HCT116 (cell line): Measurements from ENCODE around the gene PPM1D. TPM values are rescaled to one million over a fixed set of nuclear protein-coding genes. Genes with fewer than 3 reads are reported as not detected.

Experiments used
- ATAC-seq: fragments of 200-7000 bp; cut with Tn5 transposase; 2 replicates; pipeline ENCODE4 v1.9.1; 2020; ENCODE audit warnings: mild to moderate bottlenecking, moderate library complexity
- BruUV-seq: library from RNA; stranded (reverse); fragments of 400-500 nt; replicated peaks from 2 replicates; lab custom pipeline; 2021; lab: Mats Ljungman, UMichigan
- CTCF ChIA-PET: fragments of 300-600 bp; sonication (Branson Sonifier 250); formaldehyde crosslinking; loops from one replicate; lab custom pipeline; 2021; ENCODE audit warnings: antibody characterized with exemption; lab: Charles Lee
- POLR2A ChIA-PET: fragments of 300-600, 350-600 bp; sonication (Branson Sonifier 250); formaldehyde crosslinking; loops from one replicate; lab custom pipeline; 2021; ENCODE audit warnings: antibody characterized with exemption; lab: Charles Lee
- RAD21 ChIA-PET, 2 experiments: fragments of 300-600 bp; sonication (Branson Sonifier 250); formaldehyde crosslinking; loops; one replicate each; lab custom pipeline; 2023; ENCODE audit warnings: low total read pairs in 2 of 2; ENCODE audit not compliant: uncharacterized antibody in 2 of 2, unreplicated experiment in 2 of 2, low non-redundant PET in 1 of 2; lab: Charles Lee
- DNase-seq: peaks from one replicate; pipeline ENCODE4 v3.0.0-alpha.2; 2010; ENCODE audit warnings: low read depth, low spot score
- H2AFZ ChIP-seq: fragments of 200-600 bp; shearing (Covaris generic), sonication (generic); 2 replicates; pipeline ENCODE4 v1.6.1; 2017; ENCODE audit warnings: low read depth, mixed run types, mixed read lengths, antibody characterized with exemption, low read length; ENCODE audit not compliant: poor library complexity, severe bottlenecking
- H3K27ac ChIP-seq: 2 replicates; pipeline ENCODE4 v1.5.1; 2012; ENCODE audit warnings: low read depth, low read length
- H3K27me3 ChIP-seq: fragments of 200-600 bp; sonication (generic); 2 replicates; pipeline ENCODE4 v1.6.1; 2016; ENCODE audit warnings: mixed run types, low read length, mixed read lengths; ENCODE audit not compliant: insufficient read depth
- H3K36me3 ChIP-seq, 2 experiments: fragments of 200-500 bp in 1 of 2; fragments of 200-600 bp in 1 of 2; sonication (Bioruptor generic) in 1 of 2; sonication (generic) in 1 of 2; 2 replicates each; pipeline versions ENCODE4 v1.5.1 to v1.6.1; 2014 to 2016; ENCODE audit warnings: low read length in 2 of 2, inconsistent platforms in 1 of 2, mixed read lengths in 1 of 2, mixed run types in 1 of 2; ENCODE audit not compliant: insufficient read depth in 2 of 2, control insufficient read depth in 1 of 2
- H3K4me1 ChIP-seq, 2 experiments: fragments of 200-600 bp in 1 of 2; sonication (generic) in 1 of 2; 2 replicates each; pipeline versions ENCODE4 v1.5.1 to v1.6.1; 2012 to 2017; ENCODE audit warnings: low read length in 2 of 2, inconsistent platforms in 1 of 2, mild to moderate bottlenecking in 1 of 2, mixed read lengths in 1 of 2, mixed run types in 1 of 2, moderate library complexity in 1 of 2; ENCODE audit not compliant: insufficient read depth in 2 of 2, control insufficient read depth in 1 of 2
- H3K4me2 ChIP-seq: fragments of 200-600 bp; sonication (generic); 2 replicates; pipeline ENCODE4 v1.6.1; 2017; ENCODE audit warnings: mixed run types, low read length, mixed read lengths
- H3K4me3 ChIP-seq, 2 experiments: fragments of 200-600 bp in 1 of 2; sonication (generic) in 1 of 2; replicated peaks in 1 of 2; 2 replicates each; pipeline ENCODE4 v1.5.1; 2011 to 2016; ENCODE audit warnings: low read length in 2 of 2, control low read depth in 1 of 2, low read depth in 1 of 2, mild to moderate bottlenecking in 1 of 2, mixed read lengths in 1 of 2, mixed run types in 1 of 2
- H3K79me2 ChIP-seq: fragments of 200-600 bp; sonication (generic); 2 replicates; pipeline ENCODE4 v1.6.1; 2017; ENCODE audit warnings: mild to moderate bottlenecking, mixed run types, low read length, moderate library complexity, mixed read lengths; ENCODE audit not compliant: insufficient read depth
- H3K9ac ChIP-seq: fragments of 200-600 bp; sonication (generic); 2 replicates; pipeline ENCODE4 v1.6.1; 2016; ENCODE audit warnings: low read length, mixed read lengths
- H3K9me2 ChIP-seq: fragments of 200-600 bp; sonication (generic), shearing (Covaris generic); 2 replicates; pipeline ENCODE4 v1.6.1; 2017; ENCODE audit warnings: mixed run types, mild to moderate bottlenecking, moderate library complexity; ENCODE audit not compliant: insufficient read depth
- H3K9me3 ChIP-seq, 2 experiments: fragments of 200-500 bp in 1 of 2; fragments of 200-600 bp in 1 of 2; sonication (Bioruptor generic) in 1 of 2; sonication (generic) in 1 of 2; 2 replicates each; pipeline ENCODE4 v1.6.1; 2014 to 2017; ENCODE audit warnings: low read length in 2 of 2, mixed read lengths in 2 of 2, inconsistent platforms in 1 of 2, low read depth in 1 of 2, mild to moderate bottlenecking in 1 of 2, mixed run types in 1 of 2, moderate library complexity in 1 of 2; ENCODE audit not compliant: control insufficient read depth in 1 of 2, insufficient read depth in 1 of 2
- H4K20me1 ChIP-seq: fragments of 200-600 bp; sonication (generic), shearing (Covaris generic); 2 replicates; pipeline ENCODE4 v1.6.1; 2017; ENCODE audit warnings: mixed run types, mild to moderate bottlenecking, moderate library complexity; ENCODE audit not compliant: insufficient read depth
- ELF1 ChIP-seq: IDR thresholded peaks from 2 replicates; pipeline ENCODE4 v1.6.1; 2012; ENCODE audit warnings: low read depth, borderline replicate concordance
- EZH2 ChIP-seq: fragments of 200-600 bp; sonication (generic); IDR thresholded peaks from 2 replicates; pipeline ENCODE4 v1.6.1; 2017; ENCODE audit warnings: antibody characterized with exemption, mixed run types
- EZH2phosphoT487 ChIP-seq: fragments of 200-600 bp; IDR thresholded peaks from 2 replicates; pipeline ENCODE4 v1.6.1; 2018; ENCODE audit warnings: antibody characterized with exemption, borderline replicate concordance
- JUND ChIP-seq: IDR thresholded peaks from 2 replicates; pipeline ENCODE4 v1.6.1; 2012
- POLR2AphosphoS5 ChIP-seq: IDR thresholded peaks from 2 replicates; pipeline ENCODE4 v1.6.1; 2011; ENCODE audit warnings: mild to moderate bottlenecking, low read depth, low read length, moderate library complexity
- RAD21 ChIP-seq: IDR thresholded peaks from 2 replicates; pipeline ENCODE4 v1.6.1; 2012; ENCODE audit warnings: low read depth, mild to moderate bottlenecking
- SIN3A ChIP-seq: IDR thresholded peaks from 2 replicates; pipeline ENCODE4 v1.6.1; 2012; ENCODE audit warnings: low read depth
- SP1 ChIP-seq: IDR thresholded peaks from 2 replicates; pipeline ENCODE4 v1.6.1; 2012; ENCODE audit warnings: low read depth
- SRF ChIP-seq: IDR thresholded peaks from 2 replicates; pipeline ENCODE4 v1.6.1; 2012; ENCODE audit warnings: low read depth
- ZFX ChIP-seq: fragments of 450-650 bp; IDR thresholded peaks from 2 replicates; pipeline ENCODE4 v1.6.1; 2017
- intact Hi-C: fragments of 100-400 bp; cut with micrococcal nuclease; formaldehyde crosslinking; loops from 2 replicates; pipeline ENCODE4 v1.10.0; 2022
- total RNA-seq: library from RNA; stranded (reverse); gene quantifications from one replicate; pipeline ENCODE4 v1.2.1, GENCODE V29; 2021; ENCODE audit not compliant: unreplicated experiment
- TF ChIP-seq, protein P1 (sequence below), 3 experiments: fragments of 200-600 bp in 1 of 3; sonication (generic) in 1 of 3; IDR thresholded peaks in 2 of 3; conservative IDR thresholded peaks in 1 of 3; 2 replicates each; pipeline ENCODE4 v1.5.1; 2012 to 2017; ENCODE audit warnings: low read depth in 2 of 3, low read length in 2 of 3, antibody characterized with exemption in 1 of 3, borderline replicate concordance in 1 of 3, control low read depth in 1 of 3, mild to moderate bottlenecking in 1 of 3, mixed read lengths in 1 of 3, mixed run types in 1 of 3, moderate library complexity in 1 of 3; ENCODE audit not compliant: insufficient read depth in 1 of 3
- TF ChIP-seq, protein P2 (sequence below): IDR thresholded peaks from 2 replicates; pipeline ENCODE4 v1.6.1; 2011; ENCODE audit warnings: mild to moderate bottlenecking, low read length, moderate library complexity; ENCODE audit not compliant: insufficient replicate concordance; ENCODE audit errors: extremely low read depth

The PPM1D gene
- total RNA-seq, 1 experiment from 2014 or later: 29.1 TPM

- no peak for TF ChIP-seq SP1
- no peak for TF ChIP-seq POLR2AphosphoS5
- no peak for TF ChIP-seq EZH2phosphoT487
- TF ChIP-seq, protein P1, sequence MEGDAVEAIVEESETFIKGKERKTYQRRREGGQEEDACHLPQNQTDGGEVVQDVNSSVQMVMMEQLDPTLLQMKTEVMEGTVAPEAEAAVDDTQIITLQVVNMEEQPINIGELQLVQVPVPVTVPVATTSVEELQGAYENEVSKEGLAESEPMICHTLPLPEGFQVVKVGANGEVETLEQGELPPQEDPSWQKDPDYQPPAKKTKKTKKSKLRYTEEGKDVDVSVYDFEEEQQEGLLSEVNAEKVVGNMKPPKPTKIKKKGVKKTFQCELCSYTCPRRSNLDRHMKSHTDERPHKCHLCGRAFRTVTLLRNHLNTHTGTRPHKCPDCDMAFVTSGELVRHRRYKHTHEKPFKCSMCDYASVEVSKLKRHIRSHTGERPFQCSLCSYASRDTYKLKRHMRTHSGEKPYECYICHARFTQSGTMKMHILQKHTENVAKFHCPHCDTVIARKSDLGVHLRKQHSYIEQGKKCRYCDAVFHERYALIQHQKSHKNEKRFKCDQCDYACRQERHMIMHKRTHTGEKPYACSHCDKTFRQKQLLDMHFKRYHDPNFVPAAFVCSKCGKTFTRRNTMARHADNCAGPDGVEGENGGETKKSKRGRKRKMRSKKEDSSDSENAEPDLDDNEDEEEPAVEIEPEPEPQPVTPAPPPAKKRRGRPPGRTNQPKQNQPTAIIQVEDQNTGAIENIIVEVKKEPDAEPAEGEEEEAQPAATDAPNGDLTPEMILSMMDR (IDR thresholded peaks at IDR 0.05 in 2 of 3, conservative IDR thresholded peaks at IDR 0.05 in 1 of 3; ENCODE audit: borderline replicate concordance in 1 of 3, insufficient read depth in 1 of 3, low read depth in 2 of 3, low read length in 2 of 3): peak in 2 of 3 experiments; percentile 11 to 33; a peak in 1 of 6 replicates
- no peak for TF ChIP-seq ELF1
- TF ChIP-seq RAD21: peak; percentile 48
- no peak for TF ChIP-seq EZH2
- no peak for TF ChIP-seq JUND
- no peak for TF ChIP-seq ZFX
- TF ChIP-seq SIN3A: no peak
- no peak for TF ChIP-seq SRF
- TF ChIP-seq, protein P2, sequence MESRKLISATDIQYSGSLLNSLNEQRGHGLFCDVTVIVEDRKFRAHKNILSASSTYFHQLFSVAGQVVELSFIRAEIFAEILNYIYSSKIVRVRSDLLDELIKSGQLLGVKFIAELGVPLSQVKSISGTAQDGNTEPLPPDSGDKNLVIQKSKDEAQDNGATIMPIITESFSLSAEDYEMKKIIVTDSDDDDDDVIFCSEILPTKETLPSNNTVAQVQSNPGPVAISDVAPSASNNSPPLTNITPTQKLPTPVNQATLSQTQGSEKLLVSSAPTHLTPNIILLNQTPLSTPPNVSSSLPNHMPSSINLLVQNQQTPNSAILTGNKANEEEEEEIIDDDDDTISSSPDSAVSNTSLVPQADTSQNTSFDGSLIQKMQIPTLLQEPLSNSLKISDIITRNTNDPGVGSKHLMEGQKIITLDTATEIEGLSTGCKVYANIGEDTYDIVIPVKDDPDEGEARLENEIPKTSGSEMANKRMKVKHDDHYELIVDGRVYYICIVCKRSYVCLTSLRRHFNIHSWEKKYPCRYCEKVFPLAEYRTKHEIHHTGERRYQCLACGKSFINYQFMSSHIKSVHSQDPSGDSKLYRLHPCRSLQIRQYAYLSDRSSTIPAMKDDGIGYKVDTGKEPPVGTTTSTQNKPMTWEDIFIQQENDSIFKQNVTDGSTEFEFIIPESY: no peak
- intact Hi-C loops: no loop called here
- H3K9me2 ChIP-seq: no peaks in the 10 kb centered on the region
- H3K9me3 ChIP-seq: no peaks in the 10 kb centered on the region
- ATAC-seq (peak; percentile 70), DNase-seq (no peak)
- ChIA-PET POLR2A (interaction anchor here (1.0 kb wide), 1 partner anchor 22 kb away, joined by 3 read pairs; the partner anchor contains the start of gene PPM1D), CTCF (interaction anchor here (0.6 to 2.4 kb wide), 3 partner anchors 16 to 61 kb away, joined by 3 to 6 read pairs (median 3); no protein-coding TSS in a partner anchor), RAD21 (interaction anchor here in 1 of 2 experiments (1.0 kb wide), 1 partner anchor 22 kb away, joined by 5 read pairs; the partner anchor contains the start of gene PPM1D)
- BruUV-seq: no TSS peak
- no peak overlapping the region for H2AFZ ChIP-seq
- H3K27me3 ChIP-seq: no peaks in the 10 kb centered on the region
- no peaks in the 10 kb centered on the region for H4K20me1 ChIP-seq
- H3K4me1 ChIP-seq: no peaks in the 10 kb centered on the region
- H3K27ac ChIP-seq: no peak overlapping the region
- H3K9ac ChIP-seq: no peak overlapping the region
- H3K79me2 ChIP-seq: no peaks in the 10 kb centered on the region
- H3K4me2 ChIP-seq: no peak overlapping the region
- no peak overlapping the region for H3K4me3 ChIP-seq
- H3K36me3 ChIP-seq: no peaks in the 10 kb centered on the region
These were observed 22.7 kb upstream of the PPM1D start for GRCh38 chr17:60577147-60577915.
